ES-I3 (cell line): ENCODE data around the gene VPS35L.

Source experiments
- H3K36me3 ChIP-seq: 2 replicates; pipeline ENCODE4 v1.6.1; 2013; ENCODE audit warnings: mild to moderate bottlenecking, low read length, control low read depth, moderate library complexity; ENCODE audit not compliant: insufficient read depth
- H3K4me1 ChIP-seq: 2 replicates; pipeline ENCODE4 v1.6.1; 2013; ENCODE audit warnings: mild to moderate bottlenecking, control low read depth, low read length; ENCODE audit not compliant: insufficient read depth
- H3K9ac ChIP-seq: 2 replicates; pipeline ENCODE4 v1.6.1; 2013; ENCODE audit warnings: low read depth, mild to moderate bottlenecking, low read length, moderate library complexity
- H3K9me3 ChIP-seq: 2 replicates; pipeline ENCODE4 v1.6.1; 2013; ENCODE audit warnings: mild to moderate bottlenecking, low read length, moderate library complexity; ENCODE audit not compliant: control insufficient read depth, insufficient read depth

The VPS35L gene

GRCh38 chr16:19555938-19556771 lies 652 bp downstream of the VPS35L start:
- Histone ChIP-seq H3K9me3 (no peaks in the 10 kb centered on the region), H3K36me3 (no peaks in the 10 kb centered on the region), H3K9ac (peak overlapping the region; percentile 96), H3K4me1 (no peaks in the 10 kb centered on the region)

- Histone ChIP-seq H3K36me3 (peaks cover 3% of the 10 kb centered on the region; the same call in 1 of the 2 replicates), H3K4me1 (no peaks in the 10 kb centered on the region), H3K9ac (no peak overlapping the region), H3K9me3 (no peaks in the 10 kb centered on the region; the same call in none of the 2 replicates)
Measured at GRCh38 chr16:19559242-19559910, 3.9 kb downstream of the VPS35L start.

GRCh38 chr16:19560078-19560477 lies 4.6 kb downstream of the VPS35L start:
- Histone ChIP-seq H3K36me3 (peaks cover 3% of the 10 kb centered on the region; the same call in 1 of the 2 replicates), H3K9ac (no peak overlapping the region), H3K4me1 (no peaks in the 10 kb centered on the region), H3K9me3 (no peaks in the 10 kb centered on the region; the same call in none of the 2 replicates)

GRCh38 chr16:19563377-19563776 lies 7.9 kb downstream of the VPS35L start:
- H3K4me1 ChIP-seq = no peaks in the 10 kb centered on the region
- no peaks in the 10 kb centered on the region; the same call in none of the 2 replicates for H3K9me3 ChIP-seq
- H3K36me3 ChIP-seq = peaks cover 3% of the 10 kb centered on the region; the same call in 1 of the 2 replicates
- no peak overlapping the region for H3K9ac ChIP-seq

- Histone ChIP-seq H3K9ac (no peak overlapping the region), H3K9me3 (no peaks in the 10 kb centered on the region; the same call in none of the 2 replicates), H3K4me1 (no peaks in the 10 kb centered on the region), H3K36me3 (peaks cover 7% of the 10 kb centered on the region; the same call in 1 of the 2 replicates)
Measured at GRCh38 chr16:19566362-19566761, 10.9 kb downstream of the VPS35L start.

- Histone ChIP-seq H3K36me3 (peaks cover 7% of the 10 kb centered on the region), H3K4me1 (no peaks in the 10 kb centered on the region), H3K9ac (no peak overlapping the region), H3K9me3 (no peaks in the 10 kb centered on the region; the same call in 1 of the 2 replicates)
Measured at GRCh38 chr16:19567560-19567959, 12.1 kb downstream of the VPS35L start.

- Histone ChIP-seq H3K9ac (no peak overlapping the region), H3K36me3 (peaks cover 11% of the 10 kb centered on the region), H3K9me3 (no peaks in the 10 kb centered on the region), H3K4me1 (no peaks in the 10 kb centered on the region)
Measured at GRCh38 chr16:19573997-19574396, 18.5 kb downstream of the VPS35L start.

GRCh38 chr16:19574615-19575014 lies 19.1 kb downstream of the VPS35L start:
- Histone ChIP-seq H3K9me3 (no peaks in the 10 kb centered on the region), H3K36me3 (peaks cover 10% of the 10 kb centered on the region)

GRCh38 chr16:19578378-19578971 lies 23.0 kb downstream of the VPS35L start:
- Histone ChIP-seq H3K36me3 (peaks cover 23% of the 10 kb centered on the region), H3K4me1 (no peaks in the 10 kb centered on the region)

More at GRCh38 chr16:19574615-19575014, 19.1 kb downstream of the VPS35L start:
- Histone ChIP-seq H3K9ac (no peak overlapping the region), H3K4me1 (no peaks in the 10 kb centered on the region)

GRCh38 chr16:19582050-19582831 lies 26.7 kb downstream of the VPS35L start:
- peaks cover 10% of the 10 kb centered on the region; the same call in 1 of the 2 replicates for H3K9me3 ChIP-seq
- H3K4me1 ChIP-seq = no peaks in the 10 kb centered on the region
- H3K9ac ChIP-seq = no peak overlapping the region
- H3K36me3 ChIP-seq = peaks cover 23% of the 10 kb centered on the region

More at GRCh38 chr16:19578378-19578971, 23.0 kb downstream of the VPS35L start:
- peaks cover 10% of the 10 kb centered on the region; the same call in 1 of the 2 replicates for H3K9me3 ChIP-seq
- no peak overlapping the region for H3K9ac ChIP-seq

GRCh38 chr16:19583665-19584300 lies 28.3 kb downstream of the VPS35L start:
- H3K4me1 ChIP-seq = no peaks in the 10 kb centered on the region
- H3K36me3 ChIP-seq = peaks cover 17% of the 10 kb centered on the region
- no peak overlapping the region for H3K9ac ChIP-seq

GRCh38 chr16:19588661-19589060 lies 33.2 kb downstream of the VPS35L start:
- Histone ChIP-seq H3K9ac (no peak overlapping the region), H3K9me3 (no peaks in the 10 kb centered on the region), H3K4me1 (no peaks in the 10 kb centered on the region), H3K36me3 (no peaks in the 10 kb centered on the region; the same call in 1 of the 2 replicates)

More at GRCh38 chr16:19583665-19584300, 28.3 kb downstream of the VPS35L start:
- H3K9me3 ChIP-seq = peaks cover 10% of the 10 kb centered on the region; the same call in 1 of the 2 replicates

- no peak overlapping the region for H3K9ac ChIP-seq
- no peaks in the 10 kb centered on the region for H3K4me1 ChIP-seq
- H3K36me3 ChIP-seq = no peaks in the 10 kb centered on the region; the same call in 1 of the 2 replicates
- H3K9me3 ChIP-seq = no peaks in the 10 kb centered on the region
Measured at GRCh38 chr16:19589106-19589505, 33.6 kb downstream of the VPS35L start.
